ENCODE data around the gene GDF7.

GDF7 gene

GRCh38 chr2:20684581-20685063 is 17.7 kb downstream of the GDF7 start:
- no peaks in the 10 kb centered on the region for H3K36me3 ChIP-seq
- no peaks in the 10 kb centered on the region for H3K9me3 ChIP-seq
- H3K27me3 ChIP-seq = no peaks in the 10 kb centered on the region
- no peak for TF ChIP-seq CTCF (IDR thresholded peaks at IDR 0.05)
- no peaks in the 10 kb centered on the region for H3K4me1 ChIP-seq (ENCODE audit: control insufficient read depth in 1 of 2, insufficient read depth in 1 of 2, low read depth in 1 of 2, low read length in 1 of 2)
- H3K4me3 ChIP-seq (ENCODE audit: low read depth in 1 of 2, low read length in 1 of 2) = no peak overlapping the region
- no peak overlapping the region for H3K27ac ChIP-seq

- no peaks in the 10 kb centered on the region for H3K36me3 ChIP-seq
- no peaks in the 10 kb centered on the region for H3K4me1 ChIP-seq (ENCODE audit: control insufficient read depth in 1 of 2, insufficient read depth in 1 of 2, low read depth in 1 of 2, low read length in 1 of 2)
- H3K27ac ChIP-seq = no peak overlapping the region
- no peaks in the 10 kb centered on the region for H3K9me3 ChIP-seq
- no peak overlapping the region for H3K4me3 ChIP-seq (ENCODE audit: low read depth in 1 of 2, low read length in 1 of 2)
- H3K27me3 ChIP-seq = no peaks in the 10 kb centered on the region
- TF ChIP-seq CTCF (IDR thresholded peaks at IDR 0.05) = no peak
Observed at GRCh38 chr2:20687260-20687832, 20.4 kb downstream of the GDF7 start.

GRCh38 chr2:20689428-20690264 is 22.7 kb downstream of the GDF7 start:
- H3K27ac ChIP-seq = no peak overlapping the region
- H3K9me3 ChIP-seq = no peaks in the 10 kb centered on the region
- no peaks in the 10 kb centered on the region for H3K36me3 ChIP-seq
- no peaks in the 10 kb centered on the region for H3K4me1 ChIP-seq (ENCODE audit: control insufficient read depth in 1 of 2, insufficient read depth in 1 of 2, low read depth in 1 of 2, low read length in 1 of 2)
- H3K27me3 ChIP-seq = no peaks in the 10 kb centered on the region
- H3K4me3 ChIP-seq (ENCODE audit: low read depth in 1 of 2, low read length in 1 of 2) = no peak overlapping the region
- TF ChIP-seq CTCF (IDR thresholded peaks at IDR 0.05) = no peak

- no peaks in the 10 kb centered on the region for H3K36me3 ChIP-seq
Observed at GRCh38 chr2:20691076-20691734, 24.3 kb downstream of the GDF7 start.

GRCh38 chr2:20692081-20692480 is 25.1 kb downstream of the GDF7 start:
- H3K4me1 ChIP-seq (ENCODE audit: control insufficient read depth in 1 of 2, insufficient read depth in 1 of 2, low read depth in 1 of 2, low read length in 1 of 2) = no peaks in the 10 kb centered on the region
- H3K9me3 ChIP-seq = no peaks in the 10 kb centered on the region
- no peak overlapping the region for H3K4me3 ChIP-seq (ENCODE audit: low read depth in 1 of 2, low read length in 1 of 2)
- TF ChIP-seq CTCF (IDR thresholded peaks at IDR 0.05) = no peak
- H3K27ac ChIP-seq = no peak overlapping the region
- H3K36me3 ChIP-seq = no peaks in the 10 kb centered on the region
- H3K27me3 ChIP-seq = no peaks in the 10 kb centered on the region

More at GRCh38 chr2:20691076-20691734, 24.3 kb downstream of the GDF7 start:
- H3K4me3 ChIP-seq (ENCODE audit: low read depth in 1 of 2, low read length in 1 of 2) = no peak overlapping the region
- TF ChIP-seq CTCF (IDR thresholded peaks at IDR 0.05) = no peak
- no peak overlapping the region for H3K27ac ChIP-seq
- no peaks in the 10 kb centered on the region for H3K9me3 ChIP-seq
- H3K27me3 ChIP-seq = no peaks in the 10 kb centered on the region
- H3K4me1 ChIP-seq (ENCODE audit: control insufficient read depth in 1 of 2, insufficient read depth in 1 of 2, low read depth in 1 of 2, low read length in 1 of 2) = no peaks in the 10 kb centered on the region

Measured in neutrophil (primary cell).